Left renal cortex interstitium (tissue), 4 donors: Measurements from ENCODE around the gene ALG14. TPM values are rescaled to one million over a fixed set of nuclear protein-coding genes. Genes with fewer than 3 reads are reported as not detected.
"Not testable (repeated sequence)": the region's sequence is repeated elsewhere in the genome, so short reads cannot be mapped to it uniquely, and the experiment has no call there.

Experiments
- DNase-seq, 4 donors: peaks; one replicate each; pipeline ENCODE4 v3.0.0-alpha.2; 2013; ENCODE audit warnings: low read depth in 4 of 4, low spot score in 2 of 4, missing footprints in 1 of 4
- polyA plus RNA-seq, 4 donors: library from polyadenylated mRNA; unstranded; fragments of 120-200 nt; gene quantifications; one replicate each; pipeline ENCODE4 v1.2.1, GENCODE V29; 2013; ENCODE audit not compliant: insufficient read length in 4 of 4

The ALG14 gene
- polyA plus RNA-seq, 4 donors, result 13.4 to 17.6 (median 13.4) TPM

DNA sequence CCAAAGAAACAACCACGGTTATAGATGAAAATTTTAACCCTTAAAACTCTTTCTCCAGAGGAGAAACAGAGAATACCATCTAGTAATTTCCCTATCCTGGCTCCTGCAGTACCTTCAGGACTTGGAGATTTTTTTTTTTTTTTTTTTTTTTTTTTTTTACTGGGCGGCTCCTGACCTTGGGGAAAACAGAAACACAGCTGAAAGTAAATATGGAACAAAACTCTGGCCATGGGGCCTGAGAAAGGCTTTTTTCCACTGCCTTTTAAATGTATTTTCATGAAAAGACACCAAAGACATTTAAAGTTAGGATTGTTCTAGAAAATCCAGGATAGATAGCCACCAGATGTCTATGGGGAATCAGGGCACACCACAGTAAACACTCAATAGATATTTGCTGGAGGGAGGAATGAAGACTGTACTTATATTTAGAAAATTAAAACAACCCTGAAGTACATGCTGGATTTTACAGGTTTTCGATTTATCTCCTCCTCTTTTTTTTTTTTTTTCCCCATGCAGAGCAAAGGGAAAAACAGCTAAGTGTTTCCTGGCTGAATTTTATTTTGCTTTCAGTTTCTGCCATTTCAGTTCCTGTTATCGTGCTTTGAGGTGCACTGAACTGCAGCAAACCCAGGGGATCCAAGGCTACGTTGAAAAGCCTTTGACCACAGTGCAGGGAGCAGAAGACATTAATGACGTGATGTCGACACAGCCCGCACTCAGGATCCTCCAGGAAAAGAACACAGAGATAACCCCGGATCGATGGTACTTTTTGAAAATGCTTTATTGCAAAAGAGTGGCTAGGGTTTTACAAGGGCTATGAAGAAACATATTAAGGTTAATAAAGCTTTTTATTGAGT, 110.1 kb downstream of the ALG14 start:
- no peak for DNase-seq

DNA sequence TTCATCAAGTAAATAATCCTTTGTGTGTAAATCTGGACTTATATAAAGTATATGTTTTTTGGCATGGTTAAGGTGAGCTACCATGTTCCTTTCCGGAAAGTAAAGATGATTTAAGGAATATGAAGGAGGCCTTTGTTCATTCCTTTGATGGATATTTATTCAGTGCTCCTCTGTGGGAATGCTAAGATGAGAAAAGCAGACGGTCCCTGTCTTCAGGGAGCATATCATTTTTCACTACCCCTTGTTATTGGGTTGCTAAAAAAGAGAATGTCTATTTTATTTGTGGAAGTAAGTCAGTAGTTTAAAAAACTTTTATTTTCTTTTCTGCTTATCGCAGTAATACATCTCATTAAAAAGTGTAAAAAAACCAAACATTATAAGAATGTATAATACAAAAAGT, 110.8 kb downstream of the ALG14 start:
- no peak for DNase-seq

DNA sequence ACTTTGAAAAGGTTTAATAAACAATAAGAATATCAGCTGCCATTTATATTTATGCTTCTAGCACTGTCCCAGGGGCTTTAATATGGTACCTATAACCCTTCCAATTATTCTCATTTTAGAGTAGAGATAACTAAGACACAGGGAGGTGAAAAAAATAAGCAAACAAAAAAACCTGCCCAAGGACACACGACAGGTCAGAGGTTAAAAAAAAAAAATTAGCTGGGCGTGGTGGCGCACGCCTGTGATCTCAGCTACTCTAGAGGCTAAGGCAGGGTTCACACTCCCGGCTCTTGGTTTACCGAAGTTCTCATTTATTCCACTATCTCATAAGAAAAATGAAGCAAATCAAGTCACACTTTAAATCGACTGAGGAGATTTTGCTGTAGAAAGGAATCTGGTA, 111.2 kb downstream of the ALG14 start:
- DNase-seq, result no peak

DNA sequence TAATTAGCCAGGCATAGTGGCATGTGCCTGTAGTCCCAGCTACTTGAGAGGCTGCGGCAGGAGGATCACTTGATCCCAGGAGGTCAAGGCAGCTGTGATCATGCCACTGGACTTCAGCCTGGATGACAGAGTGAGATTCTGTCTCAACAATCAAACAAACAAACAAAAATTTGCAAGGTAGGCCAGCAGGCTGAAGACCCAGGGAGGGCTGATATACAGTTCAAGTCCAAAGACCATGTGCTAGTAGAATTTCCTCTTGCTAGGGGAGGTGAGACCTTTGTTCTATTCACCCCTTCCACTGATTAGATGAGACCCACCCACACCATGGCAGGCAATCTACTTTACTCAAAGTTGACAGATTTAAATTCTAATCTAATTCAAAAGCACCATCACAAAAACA, 114.7 kb downstream of the ALG14 start:
- DNase-seq, result no peak

DNA sequence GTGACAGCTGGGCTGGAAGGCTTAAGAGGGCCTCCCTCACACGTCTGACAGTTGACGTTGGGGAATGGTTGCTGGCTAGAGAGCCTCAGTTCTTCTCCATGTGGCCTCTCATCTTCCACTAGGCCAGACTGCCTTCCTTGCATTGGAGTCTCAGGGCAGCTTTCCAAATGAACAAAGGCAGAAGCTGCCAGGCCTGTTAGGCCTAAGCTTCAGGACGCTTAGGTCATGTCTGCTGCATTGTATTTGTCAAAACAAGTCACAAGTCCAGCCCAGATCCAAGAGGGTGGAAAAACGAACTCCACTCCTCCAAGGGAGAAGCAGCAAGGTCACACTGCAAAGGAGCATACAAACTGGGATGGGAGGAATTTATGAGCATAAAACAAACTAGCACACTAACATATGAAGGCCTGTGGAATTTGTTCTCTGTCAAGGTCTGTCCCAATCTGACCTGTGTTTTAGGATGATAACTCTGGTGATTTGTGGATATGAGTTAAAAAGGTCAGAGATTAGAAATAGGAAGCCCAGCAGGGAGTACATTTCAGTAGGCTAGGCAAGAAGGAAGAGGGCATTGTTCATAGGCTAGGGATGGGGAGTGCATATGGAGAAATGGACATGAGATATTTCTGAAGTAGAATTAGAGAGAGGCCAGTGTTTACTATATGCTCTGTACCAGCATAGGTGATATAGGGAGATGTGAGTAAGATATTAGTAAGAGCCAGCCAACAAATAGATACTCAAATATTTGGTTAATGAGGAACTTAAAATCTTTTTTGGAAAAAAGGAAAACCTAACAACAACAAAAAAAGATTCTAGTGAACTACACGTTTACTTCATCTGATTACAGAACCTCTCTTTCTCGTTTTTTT, 116.8 kb downstream of the ALG14 start:
- no peak for DNase-seq

DNA sequence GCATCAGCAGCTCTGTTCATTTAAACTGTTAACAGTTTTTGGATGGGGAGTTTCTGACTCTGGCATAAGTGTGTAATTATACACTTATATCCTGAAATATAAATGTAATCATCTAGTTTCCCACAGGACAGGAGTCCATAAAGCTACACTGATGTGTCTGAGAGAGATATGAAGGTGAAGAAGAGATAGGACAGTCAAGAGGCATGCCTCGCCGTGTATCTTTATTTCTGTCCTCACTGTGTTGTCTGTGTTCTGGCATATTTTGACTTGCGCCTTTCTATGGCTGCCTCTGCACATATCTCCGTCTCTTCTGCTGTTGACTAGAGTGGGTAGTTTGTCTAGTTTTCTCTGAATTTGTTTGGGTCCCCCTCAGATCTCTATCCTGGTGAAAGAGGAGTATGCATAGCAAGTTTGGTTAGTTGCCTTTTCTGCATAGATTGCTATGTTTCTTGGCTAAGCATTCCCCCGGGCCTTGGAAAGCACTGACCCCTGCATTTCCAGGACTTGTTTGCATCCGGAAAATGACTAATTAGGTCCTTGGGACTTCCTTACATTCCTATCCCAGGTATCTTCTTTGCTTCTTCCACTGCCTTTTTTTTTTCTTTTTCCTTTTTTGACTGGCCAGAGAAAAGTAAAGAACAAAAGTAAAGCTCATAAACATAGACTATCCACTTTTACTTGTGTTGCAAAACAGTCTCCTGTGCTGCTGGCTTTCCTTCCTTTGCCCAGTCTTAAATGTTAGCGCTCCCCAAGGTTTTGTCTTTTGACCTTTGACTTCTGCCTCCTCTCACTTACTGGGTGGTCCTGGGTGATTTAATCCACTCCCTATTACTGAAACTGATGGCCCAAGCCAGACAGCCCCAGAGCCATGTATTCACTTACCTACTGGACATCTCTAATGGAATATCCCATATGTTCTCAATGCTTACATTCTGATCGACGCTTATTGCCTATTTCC, 118.2 kb downstream of the ALG14 start:
- no peak for DNase-seq

DNA sequence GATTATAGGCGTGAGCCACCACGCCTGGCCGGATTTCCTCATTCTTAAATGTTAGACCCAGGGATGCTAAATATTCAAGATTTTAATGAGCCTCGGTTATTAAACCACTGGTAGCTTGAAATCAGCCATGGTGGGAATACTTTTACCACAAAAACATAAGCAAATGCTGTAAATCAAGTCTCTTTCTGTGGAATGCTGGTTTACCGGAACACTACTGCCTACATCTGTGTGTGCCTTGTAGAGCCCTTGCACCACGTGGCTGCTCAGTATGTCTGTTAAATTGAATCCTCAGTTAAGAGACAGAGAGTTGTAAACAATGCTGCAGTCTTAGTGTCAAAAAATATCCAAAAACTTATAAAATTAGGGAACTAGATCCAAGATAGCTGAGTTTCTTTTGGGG, 119.0 kb downstream of the ALG14 start:
- DNase-seq, result no peak

DNA sequence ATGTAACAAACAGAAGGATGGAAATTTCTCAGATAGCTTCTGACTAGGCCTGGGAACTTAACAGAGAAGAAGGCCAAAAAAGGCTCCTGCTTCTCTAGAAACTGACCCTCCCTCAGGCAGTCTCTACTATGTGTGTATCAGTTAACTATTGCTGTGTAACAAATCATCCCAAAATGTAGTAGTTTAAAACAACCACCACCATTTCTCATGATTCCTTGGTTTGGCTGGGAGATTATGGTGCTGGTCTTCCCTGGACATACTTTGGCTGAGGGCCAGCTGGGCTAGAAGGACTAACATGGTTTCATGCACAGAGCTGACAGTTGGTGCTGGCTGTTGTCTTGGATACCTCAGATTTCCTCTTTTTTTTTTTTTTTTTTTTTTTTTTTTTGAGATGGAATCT, 119.6 kb downstream of the ALG14 start:
- no peak for DNase-seq

DNA sequence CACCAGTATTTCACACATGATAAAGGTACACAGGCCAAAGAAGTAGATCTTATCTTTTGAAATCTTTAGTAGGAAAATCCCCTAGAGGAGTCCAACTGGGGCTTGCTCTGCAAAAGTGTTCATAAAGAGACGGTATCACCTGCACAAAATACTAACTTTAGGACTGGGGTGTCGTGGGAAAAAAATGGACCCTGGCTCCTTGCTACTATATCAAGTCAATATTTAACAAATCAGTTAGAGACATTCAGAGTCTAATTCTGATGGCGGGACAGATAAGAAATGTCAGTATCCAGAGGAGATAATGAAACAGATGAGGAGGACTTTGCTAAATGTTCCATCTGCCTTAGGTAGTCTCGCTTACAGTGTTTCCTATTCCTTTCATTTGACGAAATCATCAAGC, 120.2 kb downstream of the ALG14 start:
- DNase-seq, result no peak

DNA sequence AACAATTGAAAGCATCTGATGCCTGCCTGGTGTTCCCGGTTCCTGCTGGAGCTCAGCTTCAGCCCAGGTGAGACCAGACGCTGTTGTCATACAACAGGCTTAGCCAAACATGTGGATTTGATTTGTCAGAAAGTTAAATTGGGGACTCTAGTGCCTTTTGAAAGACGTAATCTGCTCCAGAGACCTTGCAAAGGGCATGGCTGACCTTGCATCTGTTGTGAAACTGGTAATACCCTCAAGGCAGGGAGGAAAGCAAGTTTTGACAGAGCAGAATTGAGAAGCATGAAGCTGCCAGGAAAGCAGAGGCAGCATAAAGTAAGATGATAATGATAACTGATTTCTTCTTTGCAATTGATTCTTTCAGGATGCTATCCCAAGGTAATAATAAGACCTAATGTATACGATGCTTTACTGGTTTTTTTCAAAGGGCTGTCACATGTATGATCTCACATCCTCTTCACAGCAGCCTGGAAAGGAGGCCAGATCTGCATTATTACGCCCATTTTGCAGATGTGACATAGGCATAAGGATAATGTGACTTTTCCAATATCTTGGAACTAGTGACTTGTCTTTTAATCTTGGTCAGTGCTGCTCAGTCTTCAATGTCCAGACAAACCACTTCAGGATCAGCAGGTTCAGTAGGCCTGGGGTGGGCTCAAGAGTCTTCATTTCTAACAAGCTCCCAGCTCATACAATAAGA, 121.1 kb downstream of the ALG14 start:
- no peak for DNase-seq

DNA sequence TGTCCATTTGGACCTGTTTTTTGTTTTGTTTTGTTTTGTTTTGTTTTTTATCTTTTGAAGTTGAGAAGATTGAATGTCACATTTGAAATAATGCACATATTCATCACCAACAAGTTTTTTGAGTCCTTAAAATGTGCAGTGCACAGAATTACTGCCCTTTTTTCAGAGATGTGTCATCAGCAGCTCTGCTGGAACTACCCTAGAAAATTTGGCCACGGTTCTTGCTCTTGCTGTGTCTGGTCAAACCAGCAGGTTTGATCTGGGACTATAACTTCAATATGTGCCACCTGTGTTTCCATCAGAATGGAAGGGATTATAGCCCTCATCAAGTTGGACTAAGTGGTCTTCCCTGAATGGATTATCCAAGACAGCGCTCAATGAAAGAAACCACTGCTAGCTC, 121.7 kb downstream of the ALG14 start:
- no peak for DNase-seq

DNA sequence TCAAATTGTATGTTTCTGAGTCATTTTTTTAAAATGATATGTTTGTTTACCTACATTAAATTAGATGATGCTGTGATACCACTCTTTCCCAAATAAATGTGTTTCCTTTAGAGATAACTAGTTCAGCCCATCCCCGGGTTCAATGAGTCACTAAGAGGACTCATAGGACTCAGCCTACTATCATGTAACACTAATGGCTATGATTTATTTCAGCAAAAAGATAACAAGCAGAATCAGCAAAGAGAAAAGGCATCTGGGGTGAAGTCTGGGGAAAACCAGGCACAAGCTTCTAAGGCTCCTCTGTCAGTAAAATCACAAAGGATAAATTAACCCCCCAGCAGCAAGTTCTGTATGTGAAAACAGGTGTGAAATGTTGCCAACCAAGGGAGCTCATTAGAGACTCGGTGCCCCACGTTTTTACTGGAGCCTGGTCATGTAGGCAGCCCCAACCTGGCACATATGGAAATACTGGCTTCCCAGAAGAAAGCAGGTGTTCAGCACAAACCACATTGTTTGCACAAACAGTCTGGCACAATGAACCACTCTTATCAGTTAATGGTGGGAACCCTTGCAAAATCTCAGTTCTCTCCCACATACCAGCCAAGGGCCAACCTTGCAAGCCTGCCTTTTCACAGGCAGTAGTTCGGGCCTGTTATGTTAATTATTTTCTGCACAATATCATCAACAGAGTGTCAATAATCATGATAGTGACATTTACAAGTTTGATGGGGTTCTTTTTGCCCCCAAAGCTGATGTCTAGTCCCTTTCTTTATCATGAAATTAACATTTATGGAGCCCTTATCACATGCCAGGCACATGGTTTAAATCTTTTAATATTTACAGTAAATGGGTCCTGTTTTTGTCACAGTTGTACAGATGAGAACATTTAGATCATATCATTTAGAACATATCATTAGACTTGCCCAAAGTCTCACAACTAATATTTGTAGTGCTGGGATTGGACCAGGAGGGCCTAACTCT, 122.8 kb downstream of the ALG14 start:
- no peak for DNase-seq

DNA sequence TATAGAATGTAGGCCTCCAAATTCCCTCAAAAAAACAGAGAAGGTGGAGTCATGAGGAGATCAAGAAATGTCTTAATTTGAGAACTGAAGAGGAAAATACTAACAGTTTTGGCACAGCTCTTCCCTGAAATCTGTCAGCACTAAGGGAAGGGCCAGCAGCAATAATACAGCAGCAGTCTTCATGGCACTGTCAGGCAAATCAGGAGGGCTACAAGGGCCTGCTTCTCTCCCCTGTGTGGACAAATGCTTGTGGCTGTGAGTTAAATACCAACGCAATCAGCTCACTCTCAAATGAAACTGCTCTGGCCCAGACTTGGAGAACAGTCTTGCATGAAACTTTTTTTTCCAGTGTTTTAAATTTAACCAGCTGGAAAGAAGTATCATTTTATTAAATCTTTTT, 125.3 kb downstream of the ALG14 start:
- DNase-seq, result no peak

DNA sequence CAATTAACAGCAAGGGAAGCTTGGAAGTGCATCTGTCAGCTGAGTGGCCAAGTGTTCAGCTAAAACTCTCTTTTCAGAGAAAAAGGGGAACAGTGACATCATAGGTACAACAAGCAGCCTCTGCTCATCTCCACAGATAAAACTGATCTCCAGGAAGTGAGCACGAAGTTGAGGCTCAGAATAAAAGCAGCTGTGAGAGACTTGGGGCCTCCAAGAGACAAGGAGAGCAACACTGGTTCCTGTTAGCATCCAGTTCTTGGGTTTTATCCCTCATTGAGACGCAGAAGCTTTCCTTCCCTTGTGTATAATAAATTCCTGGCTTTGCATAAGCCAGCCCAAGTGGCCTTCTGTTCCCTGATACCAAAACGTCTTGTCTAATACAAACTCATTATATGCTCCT, 125.9 kb downstream of the ALG14 start:
- no peak for DNase-seq

DNA sequence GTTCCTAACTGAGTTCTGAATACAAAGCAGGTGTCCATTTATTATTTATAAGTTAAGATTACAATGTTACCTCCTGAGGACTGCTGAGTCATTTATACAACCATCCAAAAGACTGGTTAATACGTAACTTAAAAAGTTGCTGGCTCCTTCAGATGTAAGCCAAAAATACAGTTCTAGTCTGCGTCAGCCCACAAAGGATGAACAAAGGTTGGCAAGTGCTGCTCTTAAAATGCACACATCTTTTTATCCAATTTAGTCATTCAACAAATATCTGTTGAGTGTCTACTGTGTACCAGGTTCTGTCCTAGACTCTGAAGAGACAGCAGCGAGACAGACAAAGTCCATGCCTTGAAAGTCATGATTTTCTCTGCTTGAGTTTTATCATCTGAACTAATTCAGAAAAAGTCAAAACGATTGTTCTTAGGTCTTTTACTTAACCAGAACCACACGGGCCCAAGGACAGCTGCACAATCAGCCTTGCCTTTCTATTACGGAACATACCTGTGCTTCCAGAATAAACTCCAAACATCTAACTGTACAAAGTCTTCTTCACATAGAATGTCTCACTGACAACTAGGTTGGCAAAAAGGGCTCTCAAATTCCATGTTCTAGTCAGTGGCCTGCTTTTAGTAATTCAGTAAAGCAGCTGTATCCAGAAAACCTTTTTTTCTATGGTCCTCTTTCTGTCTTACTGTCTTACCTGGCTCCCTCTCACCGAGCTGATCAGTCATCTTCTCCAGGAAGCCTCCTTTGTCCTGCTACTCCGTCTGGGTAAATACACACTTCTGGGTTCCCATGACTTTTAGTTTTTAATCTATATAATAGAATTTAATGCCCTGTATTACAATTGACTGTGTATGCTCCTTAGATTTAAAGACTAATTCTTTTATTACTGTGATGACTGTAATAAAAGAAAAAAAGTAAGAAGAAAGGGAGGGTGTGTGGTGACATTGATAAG, 130.3 kb downstream of the ALG14 start:
- DNase-seq, result no peak

DNA sequence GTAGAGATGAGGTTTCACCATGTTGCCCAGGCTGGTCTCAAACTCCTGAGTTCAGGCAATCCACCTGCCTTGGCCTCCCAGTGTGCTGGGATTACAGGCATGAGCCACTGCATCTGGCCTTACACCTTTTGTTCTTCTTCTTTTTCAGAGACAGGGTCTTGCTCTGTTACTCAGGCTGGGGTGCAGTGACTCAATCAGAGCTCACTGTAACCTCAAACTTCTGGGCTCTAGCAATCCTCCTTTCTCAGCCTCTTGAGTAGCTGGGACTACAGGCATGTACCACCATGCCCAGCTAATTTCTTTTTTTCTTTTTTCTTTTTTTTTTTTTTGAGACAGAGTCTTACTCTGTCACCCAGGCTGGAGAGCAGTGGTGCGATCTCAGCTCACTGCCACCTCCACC, 131.3 kb downstream of the ALG14 start:
- DNase-seq, result not testable (repeated sequence)

DNA sequence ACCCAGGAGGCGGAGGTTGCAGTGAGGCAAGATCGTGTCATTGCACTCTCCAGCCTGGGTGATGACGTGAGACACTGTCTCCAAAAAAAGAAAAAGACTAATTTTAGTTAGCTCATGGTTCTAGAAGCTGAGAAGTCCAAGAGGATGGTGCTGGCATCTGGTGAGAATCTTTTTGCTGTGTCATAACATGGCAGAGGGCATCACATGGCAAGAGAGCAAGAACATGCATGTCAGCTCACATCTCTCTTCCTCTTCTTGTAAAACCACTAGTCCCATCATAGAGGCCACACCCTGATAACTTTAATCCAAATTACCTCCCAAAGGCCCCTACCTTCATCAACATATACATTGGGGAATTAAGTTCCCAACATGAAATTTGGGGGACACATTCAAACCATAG, 132.0 kb downstream of the ALG14 start:
- DNase-seq, result no peak

DNA sequence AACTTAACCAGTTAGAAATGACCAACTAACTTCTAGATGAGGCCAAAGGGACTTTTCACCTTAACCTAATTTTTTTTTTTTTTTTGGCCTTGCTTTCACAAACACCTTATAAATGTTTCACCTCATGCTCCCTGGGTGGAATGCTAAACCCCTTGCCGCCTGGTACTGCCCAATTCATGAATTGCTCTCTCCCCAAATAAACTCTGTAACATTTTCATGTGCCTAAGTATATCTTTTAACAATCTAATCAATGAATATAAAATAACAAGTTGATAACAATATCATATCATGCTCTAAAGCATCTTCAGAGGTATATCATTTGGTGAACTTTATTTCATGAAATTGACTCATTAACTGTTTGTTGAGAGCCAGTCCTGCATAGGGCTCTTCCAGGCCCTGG, 134.9 kb downstream of the ALG14 start:
- no peak for DNase-seq
